SK-N-SH (cell line): ENCODE data around the gene CEP131. TPM values are rescaled to one million over a fixed set of nuclear protein-coding genes. Genes with fewer than 3 reads are reported as not detected.

Experiments used
- CTCF ChIA-PET: fragments of 300-600, 350-600 bp; formaldehyde crosslinking; extraction: SDS; loops from one replicate; lab custom pipeline; 2021; lab: Yijun Ruan, JAX
- POLR2A ChIA-PET: fragments of 350-600 bp; sonication (Branson Sonifier 250); formaldehyde crosslinking; extraction: SDS; loops from one replicate; lab custom pipeline; 2020; ENCODE audit warnings: antibody characterized with exemption, inconsistent platforms; lab: Yijun Ruan, JAX
- DNase-seq: peaks from one replicate; pipeline ENCODE4 v3.0.0; 2012
- H2AFZ ChIP-seq: fragments of 200-600 bp; sonication (generic); 2 replicates; pipeline ENCODE4 v1.8.1; 2016; ENCODE audit warnings: antibody characterized with exemption, mild to moderate bottlenecking, low read depth
- H3F3A ChIP-seq: fragments of 200-600 bp; sonication (generic); replicated peaks from 2 replicates; pipeline ENCODE3; 2016; ENCODE audit warnings: antibody characterized with exemption, mild to moderate bottlenecking; ENCODE audit not compliant: insufficient read depth
- H3K27ac ChIP-seq, 2 experiments: fragments of 200-500 bp in 1 of 2; fragments of 200-600 bp in 1 of 2; sonication (Bioruptor generic) in 1 of 2; sonication (generic), shearing (Covaris generic) in 1 of 2; 2 replicates each; pipeline versions ENCODE4 v1.5.1 to v1.6.1; 2014 to 2016; ENCODE audit warnings: low read depth in 2 of 2, inconsistent platforms in 1 of 2, low read length in 1 of 2, mild to moderate bottlenecking in 1 of 2, mixed read lengths in 1 of 2
- H3K27me3 ChIP-seq: fragments of 200-600 bp; sonication (generic), shearing (Covaris generic); 2 replicates; pipeline ENCODE4 v1.6.1; 2016; ENCODE audit warnings: mixed run types; ENCODE audit not compliant: insufficient read depth
- H3K36me3 ChIP-seq, 2 experiments: fragments of 200-500 bp in 1 of 2; fragments of 200-600 bp in 1 of 2; sonication (Bioruptor generic) in 1 of 2; sonication (generic) in 1 of 2; replicated peaks in 1 of 2; 2 replicates each; pipeline versions ENCODE3 to v1.5.1; 2014 to 2016; ENCODE audit warnings: low read length in 1 of 2, mild to moderate bottlenecking in 1 of 2; ENCODE audit not compliant: insufficient read depth in 2 of 2, control insufficient read depth in 1 of 2
- H3K4me1 ChIP-seq, 2 experiments: fragments of 200-500 bp in 1 of 2; fragments of 200-600 bp in 1 of 2; sonication (Bioruptor generic) in 1 of 2; sonication (generic), shearing (Covaris generic) in 1 of 2; 2 replicates each; pipeline versions ENCODE4 v1.5.1 to v1.6.1; 2014 to 2016; ENCODE audit warnings: low read depth in 1 of 2, low read length in 1 of 2, mixed run types in 1 of 2; ENCODE audit not compliant: insufficient read depth in 2 of 2, control insufficient read depth in 1 of 2
- H3K4me2 ChIP-seq: fragments of 200-600 bp; sonication (generic), shearing (Covaris generic); 2 replicates; pipeline ENCODE4 v1.6.1; 2017; ENCODE audit warnings: mixed run types
- H3K4me3 ChIP-seq, 2 experiments: fragments of 200-500 bp in 1 of 2; fragments of 200-600 bp in 1 of 2; sonication (Bioruptor generic) in 1 of 2; sonication (generic), shearing (Covaris generic) in 1 of 2; 2 replicates each; pipeline versions ENCODE4 v1.5.1 to v1.8.1; 2014 to 2016; ENCODE audit warnings: low read depth in 2 of 2, inconsistent platforms in 1 of 2, low read length in 1 of 2, mild to moderate bottlenecking in 1 of 2, mixed read lengths in 1 of 2, moderate library complexity in 1 of 2
- H3K79me2 ChIP-seq: fragments of 200-600 bp; sonication (generic); 2 replicates; pipeline ENCODE4 v1.8.1; 2017; ENCODE audit warnings: mild to moderate bottlenecking; ENCODE audit not compliant: insufficient read depth
- H3K9ac ChIP-seq: fragments of 200-600 bp; sonication (generic); 2 replicates; pipeline ENCODE4 v1.6.1; 2017; ENCODE audit warnings: mixed run types
- H3K9me2 ChIP-seq: fragments of 200-600 bp; sonication (generic); 2 replicates; pipeline ENCODE4 v1.6.1; 2017; ENCODE audit warnings: mixed run types
- H3K9me3 ChIP-seq: fragments of 200-600 bp; sonication (generic); 2 replicates; pipeline ENCODE4 v1.6.1; 2017; ENCODE audit warnings: mixed run types, mild to moderate bottlenecking, moderate library complexity
- H4K20me1 ChIP-seq: fragments of 200-600 bp; sonication (generic); 2 replicates; pipeline ENCODE4 v1.6.1; 2017; ENCODE audit warnings: mild to moderate bottlenecking, mixed run types; ENCODE audit not compliant: insufficient read depth
- ELF1 ChIP-seq: IDR thresholded peaks from 2 replicates; pipeline ENCODE4 v1.4.0; 2012
- EZH2phosphoT487 ChIP-seq: fragments of 200-600 bp; sonication (generic); IDR thresholded peaks from 2 replicates; pipeline ENCODE4 v1.6.1; 2017; ENCODE audit warnings: low read depth, mixed run types, mild to moderate bottlenecking, antibody characterized with exemption, moderate library complexity, borderline replicate concordance
- FOSL2 ChIP-seq: IDR thresholded peaks from 2 replicates; pipeline ENCODE4 v1.4.0; 2012; ENCODE audit warnings: low read depth, mild to moderate bottlenecking, moderate library complexity, borderline replicate concordance
- FOXJ3 ChIP-seq: sonication (generic); formaldehyde crosslinking; IDR thresholded peaks from 2 replicates; pipeline ENCODE4 v1.5.1; 2020; ENCODE audit warnings: mild to moderate bottlenecking, missing genetic modification reagents
- GATA2 ChIP-seq: sonication (generic); formaldehyde crosslinking; IDR thresholded peaks from 2 replicates; pipeline ENCODE4 v1.5.0; 2020; ENCODE audit warnings: mild to moderate bottlenecking, missing genetic modification reagents
- IRF3 ChIP-seq: fragments of 150-350 bp; IDR thresholded peaks from 2 replicates; pipeline ENCODE4 v1.6.1; 2016; ENCODE audit warnings: mild to moderate bottlenecking, low read depth, low read length
- MAX ChIP-seq: IDR thresholded peaks from 2 replicates; pipeline ENCODE4 v1.4.0; 2012; ENCODE audit warnings: low read depth
- MXI1 ChIP-seq: IDR thresholded peaks from 2 replicates; pipeline ENCODE4 v1.6.1; 2012; ENCODE audit warnings: mild to moderate bottlenecking, low read depth, low read length, improper control_type of control experiment
- NRF1 ChIP-seq: IDR thresholded peaks from 2 replicates; pipeline ENCODE4 v1.6.1; 2012; ENCODE audit warnings: low read depth, mild to moderate bottlenecking, low read length
- POLR2AphosphoS5 ChIP-seq: IDR thresholded peaks from 2 replicates; pipeline ENCODE4 v1.6.1; 2012; ENCODE audit warnings: low read depth, low read length
- RAD21 ChIP-seq: IDR thresholded peaks from 2 replicates; pipeline ENCODE4 v1.6.1; 2012; ENCODE audit warnings: mild to moderate bottlenecking, low read length
- RFX5 ChIP-seq: IDR thresholded peaks from 2 replicates; pipeline ENCODE4 v1.6.1; 2012; ENCODE audit warnings: mild to moderate bottlenecking, improper control_type of control experiment, low read length
- TCF12 ChIP-seq: IDR thresholded peaks from 2 replicates; pipeline ENCODE4 v1.4.0; 2012
- YY1 ChIP-seq: IDR thresholded peaks from 2 replicates; pipeline ENCODE4 v1.4.0; 2012; ENCODE audit warnings: low read depth, mild to moderate bottlenecking
- ZBTB33 ChIP-seq: IDR thresholded peaks from 2 replicates; pipeline ENCODE4 v1.4.0; 2012; ENCODE audit warnings: low read depth, borderline replicate concordance
- WGBS: methylation state at CpG from one replicate; pipeline ENCODE4 v1.1.6; 2017; ENCODE audit warnings: low lambda C conversion rate; 5-methylcytosine and 5-hydroxymethylcytosine counted together
- polyA plus RNA-seq, 3 experiments: library from polyadenylated mRNA; depleted of rRNA; stranded (reverse); fragments of >200 nt; gene quantifications; 2 replicates each; pipeline ENCODE4 v1.2.3, GENCODE V29; 2012

Gene CEP131
- polyA plus RNA-seq, 1 of the 3 experiments (the other 2 are of a cell fraction) = 34.8 TPM

- Histone ChIP-seq H3K27me3 (no peaks in the 10 kb centered on the region), H3K27ac (no peak overlapping the region), H2AFZ (no peak overlapping the region), H3K4me2 (no peak overlapping the region), H4K20me1 (no peaks in the 10 kb centered on the region), H3K9me3 (no peaks in the 10 kb centered on the region), H3K4me1 (no peaks in the 10 kb centered on the region; a peak in 1 of 4 replicates), H3F3A (no peaks in the 10 kb centered on the region), H3K36me3 (peaks cover 0 to 49% of the 10 kb centered on the region in 2 experiments), H3K9ac (no peak overlapping the region), H3K9me2 (no peaks in the 10 kb centered on the region), H3K4me3 (no peak overlapping the region), H3K79me2 (no peaks in the 10 kb centered on the region)
- no peak for DNase-seq
- TF ChIP-seq MAX = no peak
- no peak for TF ChIP-seq MXI1
- TF ChIP-seq YY1 = no peak
- no peak for TF ChIP-seq IRF3
- POLR2A ChIA-PET = no interaction called here
- CTCF ChIA-PET = no interaction called here
- WGBS = 87% methylated on average over 12 of the region's 21 CpGs
Measured at GRCh38 chr17:81194225-81194760, 28.5 kb downstream of the CEP131 start.

GRCh38 chr17:81193470-81194224 lies 29.1 kb downstream of the CEP131 start:
- Histone ChIP-seq H3K4me2 (no peak overlapping the region), H3K27ac (no peak overlapping the region), H3K36me3 (peaks cover 0 to 45% of the 10 kb centered on the region in 2 experiments), H3K9ac (no peak overlapping the region), H4K20me1 (no peaks in the 10 kb centered on the region), H3K9me2 (no peaks in the 10 kb centered on the region), H3K79me2 (no peaks in the 10 kb centered on the region), H2AFZ (no peak overlapping the region), H3F3A (no peaks in the 10 kb centered on the region), H3K4me3 (no peak overlapping the region), H3K4me1 (no peaks in the 10 kb centered on the region; a peak in 1 of 4 replicates), H3K27me3 (no peaks in the 10 kb centered on the region), H3K9me3 (no peaks in the 10 kb centered on the region)
- TF ChIP-seq ZBTB33 (no peak), RAD21 (no peak), NRF1 (no peak), RFX5 (no peak), GATA2 (CRISPR knock-in tag) (no peak), IRF3 (no peak), ELF1 (no peak), FOXJ3 (CRISPR knock-in tag) (no peak), FOSL2 (no peak), POLR2AphosphoS5 (no peak), TCF12 (no peak), EZH2phosphoT487 (no peak), MAX (no peak), MXI1 (no peak)
- CTCF ChIA-PET = interaction anchor here (1.0 to 2.2 kb wide), 3 partner anchors 8 to 91 kb away, joined by 3 to 11 read pairs (median 3); no protein-coding TSS in a partner anchor
- 96% methylated on average over 24 of the region's 38 CpGs for WGBS
- POLR2A ChIA-PET = no interaction called here
- DNase-seq = no peak
